ENCODE data around the gene KCNJ14. TPM values are rescaled to one million over a fixed set of nuclear protein-coding genes. Genes with fewer than 3 reads are reported as not detected.

KCNJ14 gene
- polyA plus RNA-seq, 3 donors, result 0.09 to 0.56 TPM; not detected in 1

DNA sequence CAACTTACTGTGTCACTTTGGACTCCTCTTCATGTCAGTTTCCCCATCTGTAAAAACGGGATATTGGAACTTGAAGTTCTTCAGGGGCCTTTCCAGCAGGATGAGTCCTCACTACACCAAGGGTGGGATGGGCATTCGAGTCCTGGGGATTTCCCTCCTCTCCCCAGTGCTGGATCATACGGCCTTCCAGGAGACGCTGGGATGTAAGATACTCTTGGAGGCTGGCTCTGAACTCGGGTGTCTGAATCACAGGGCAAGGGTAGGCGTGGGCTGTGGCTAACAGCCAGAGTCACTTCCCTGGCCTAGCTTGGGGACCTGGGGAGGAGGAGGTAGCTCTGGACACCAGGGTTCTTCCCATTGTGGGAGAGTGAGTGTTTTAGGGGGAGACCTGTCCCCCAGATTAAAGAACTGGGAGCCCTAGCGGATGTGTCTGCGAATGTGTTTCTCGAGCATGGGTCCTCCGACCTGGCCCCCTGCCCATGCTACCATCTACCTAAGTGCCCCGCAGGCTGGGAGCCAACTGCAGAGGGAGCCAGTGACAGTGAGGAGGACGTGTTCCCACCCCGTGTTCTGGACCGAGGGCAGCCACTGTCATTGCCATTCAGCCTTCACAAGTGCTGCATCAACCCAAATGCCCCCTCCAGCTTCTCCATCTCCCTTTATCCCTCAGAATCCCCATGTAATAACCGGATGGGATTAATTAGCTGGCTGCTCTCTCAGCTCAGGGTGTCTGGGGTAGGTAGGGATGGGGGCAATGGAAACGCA, 11.4 kb downstream of the KCNJ14 start:
- Histone ChIP-seq H3K27ac (ENCODE audit: low read depth in 1 of 2, low read length in 2 of 2) (no peak overlapping the region), H3K27me3 (ENCODE audit: control insufficient read depth in 2 of 2, insufficient read depth in 2 of 2, low read length in 2 of 2) (no peaks in the 10 kb centered on the region), H3K4me1 (ENCODE audit: control insufficient read depth in 1 of 2, insufficient read depth in 2 of 2, low read length in 2 of 2) (peaks cover 12 to 19% of the 10 kb centered on the region in 2 donors), H3K36me3 (replicated peaks in 1 of 2; ENCODE audit: control insufficient read depth in 1 of 2, insufficient read depth in 2 of 2, low read length in 2 of 2) (peaks cover 14 to 16% of the 10 kb centered on the region in 2 donors), H3K79me2 (ENCODE audit: insufficient read depth, low read length) (peaks cover 21% of the 10 kb centered on the region), H3K9ac (ENCODE audit: insufficient read depth, low read length, poor library complexity, severe bottlenecking) (no peak overlapping the region), H3K9me3 (replicated peaks in 1 of 2; ENCODE audit: control insufficient read depth in 1 of 2, insufficient read depth in 1 of 2, low read length in 2 of 2) (no peaks in the 10 kb centered on the region), H4K20me1 (ENCODE audit: insufficient read depth, low read length) (peaks cover 25% of the 10 kb centered on the region), H3K4me3 (replicated peaks in 1 of 3; ENCODE audit: low read depth in 2 of 3, low read length in 3 of 3) (no peak overlapping the region), H3K4me2 (replicated peaks; ENCODE audit: extremely low read depth, low read length, poor library complexity, severe bottlenecking) (no peak overlapping the region), H2AFZ (ENCODE audit: insufficient read depth, low read depth, low read length, poor library complexity, severe bottlenecking) (no peak overlapping the region)
- 92% methylated on average over 11 of the region's 16 CpGs for WGBS (ENCODE audit: insufficient coverage)
- H3K36me3 Mint-ChIP-seq, result peaks cover 14 to 26% of the 10 kb centered on the region in 2 donors
- H3K27me3 Mint-ChIP-seq (ENCODE audit: low read depth in 3 of 3), result peaks cover 1 to 2% (median 1%) of the 10 kb centered on the region in 3 donors
- no peak overlapping the region for H3K4me3 Mint-ChIP-seq
- peaks cover 0 to 4% (median 0%) of the 10 kb centered on the region in 7 donors for H3K9me3 Mint-ChIP-seq
- peak overlapping the region in 2 of 7 donors; percentile 45 to 61 for H3K27ac Mint-ChIP-seq
- peaks cover 20% of the 10 kb centered on the region for H3K4me1 Mint-ChIP-seq
- TF ChIP-seq, protein P1, sequence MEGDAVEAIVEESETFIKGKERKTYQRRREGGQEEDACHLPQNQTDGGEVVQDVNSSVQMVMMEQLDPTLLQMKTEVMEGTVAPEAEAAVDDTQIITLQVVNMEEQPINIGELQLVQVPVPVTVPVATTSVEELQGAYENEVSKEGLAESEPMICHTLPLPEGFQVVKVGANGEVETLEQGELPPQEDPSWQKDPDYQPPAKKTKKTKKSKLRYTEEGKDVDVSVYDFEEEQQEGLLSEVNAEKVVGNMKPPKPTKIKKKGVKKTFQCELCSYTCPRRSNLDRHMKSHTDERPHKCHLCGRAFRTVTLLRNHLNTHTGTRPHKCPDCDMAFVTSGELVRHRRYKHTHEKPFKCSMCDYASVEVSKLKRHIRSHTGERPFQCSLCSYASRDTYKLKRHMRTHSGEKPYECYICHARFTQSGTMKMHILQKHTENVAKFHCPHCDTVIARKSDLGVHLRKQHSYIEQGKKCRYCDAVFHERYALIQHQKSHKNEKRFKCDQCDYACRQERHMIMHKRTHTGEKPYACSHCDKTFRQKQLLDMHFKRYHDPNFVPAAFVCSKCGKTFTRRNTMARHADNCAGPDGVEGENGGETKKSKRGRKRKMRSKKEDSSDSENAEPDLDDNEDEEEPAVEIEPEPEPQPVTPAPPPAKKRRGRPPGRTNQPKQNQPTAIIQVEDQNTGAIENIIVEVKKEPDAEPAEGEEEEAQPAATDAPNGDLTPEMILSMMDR (IDR thresholded peaks at IDR 0.05), result no peak
- intact Hi-C loops (cut with micrococcal nuclease), result no loop called here
- no peak for DNase-seq

DNA sequence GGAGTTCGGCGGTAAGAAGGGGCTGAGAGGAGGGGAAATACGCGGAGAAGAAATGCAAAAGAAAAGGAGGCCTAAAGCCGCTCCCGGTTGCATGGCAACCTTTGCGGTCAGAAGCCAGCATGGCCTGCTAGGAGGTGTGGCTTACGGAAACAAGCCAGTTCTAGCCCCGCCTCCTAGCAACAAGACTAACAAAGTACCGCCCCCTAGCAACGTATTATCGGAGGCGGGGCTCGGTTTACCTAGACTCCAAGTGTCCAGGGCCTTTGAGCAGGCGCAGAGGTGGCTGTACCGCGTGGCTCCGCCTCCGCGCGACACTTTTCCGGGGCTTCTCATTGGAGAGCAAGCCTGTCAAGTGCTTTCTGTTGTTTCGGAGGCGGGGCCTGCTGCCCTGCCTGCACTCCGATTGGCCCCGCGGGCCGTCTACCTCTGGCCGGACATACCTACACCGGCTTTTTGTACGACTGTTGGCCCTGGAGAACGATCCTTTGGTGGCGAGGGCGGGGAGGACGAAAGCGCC, 13.5 kb downstream of the KCNJ14 start:
- H3K27me3 Mint-ChIP-seq (ENCODE audit: low read depth in 3 of 3), result peaks cover 1 to 3% (median 2%) of the 10 kb centered on the region in 3 donors
- H3K36me3 Mint-ChIP-seq, result peaks cover 29 to 38% of the 10 kb centered on the region in 2 donors
- H3K9me3 Mint-ChIP-seq, result no peaks in the 10 kb centered on the region
- Histone ChIP-seq H2AFZ (ENCODE audit: insufficient read depth, low read depth, low read length, poor library complexity, severe bottlenecking) (peak overlapping the region; percentile 84), H3K4me2 (replicated peaks; ENCODE audit: extremely low read depth, low read length, poor library complexity, severe bottlenecking) (peak overlapping the region; percentile 89), H3K9ac (ENCODE audit: insufficient read depth, low read length, poor library complexity, severe bottlenecking) (peak overlapping the region; percentile 81), H3K4me3 (replicated peaks in 1 of 3; ENCODE audit: low read depth in 2 of 3, low read length in 3 of 3) (peak overlapping the region; percentile 73 to 98 (median 80)), H3K79me2 (ENCODE audit: insufficient read depth, low read length) (peaks cover 25% of the 10 kb centered on the region), H3K27ac (ENCODE audit: low read depth in 1 of 2, low read length in 2 of 2) (peak overlapping the region in 1 of 2 donors; percentile 59), H3K4me1 (ENCODE audit: control insufficient read depth in 1 of 2, insufficient read depth in 2 of 2, low read length in 2 of 2) (peaks cover 12 to 19% of the 10 kb centered on the region in 2 donors), H4K20me1 (ENCODE audit: insufficient read depth, low read length) (peaks cover 42% of the 10 kb centered on the region), H3K36me3 (replicated peaks in 1 of 2; ENCODE audit: control insufficient read depth in 1 of 2, insufficient read depth in 2 of 2, low read length in 2 of 2) (peaks cover 33 to 36% of the 10 kb centered on the region in 2 donors), H3K27me3 (ENCODE audit: control insufficient read depth in 2 of 2, insufficient read depth in 2 of 2, low read length in 2 of 2) (no peaks in the 10 kb centered on the region), H3K9me3 (replicated peaks in 1 of 2; ENCODE audit: control insufficient read depth in 1 of 2, insufficient read depth in 1 of 2, low read length in 2 of 2) (no peaks in the 10 kb centered on the region)
- under 1% methylated on average over 35 of the region's 36 CpGs for WGBS (ENCODE audit: insufficient coverage)
- H3K4me3 Mint-ChIP-seq, result peak overlapping the region; percentile 78 to 88
- peak overlapping the region; percentile 56 to 92 (median 83) for H3K27ac Mint-ChIP-seq
- intact Hi-C loops (cut with micrococcal nuclease), result loop anchor here (1.0 to 2.0 kb wide), 2 partner anchors 24 to 105 kb away; partner anchors contain the start of gene SYNGR4 (in 1 of the 2)
- peak; percentile 100 for DNase-seq
- H3K4me1 Mint-ChIP-seq, result peaks cover 20% of the 10 kb centered on the region
- TF ChIP-seq, protein P1 (IDR thresholded peaks at IDR 0.05), result no peak
